Activated naive CD4-positive, alpha-beta T cell treated with anti-CD3 and anti-CD28 coated beads, Interleukin-2, amount 10 ng/mL, durations not matched to agents 7 days and 5 days (primary cell): ENCODE measurements around the gene CDKAL1.
"Not testable (repeated sequence)": the region's sequence is repeated elsewhere in the genome, so short reads cannot be mapped to it uniquely, and the experiment has no call there.

Source experiments
- CTCF ChIA-PET: fragments of 350-600 bp; sonication (Branson Sonifier 250); formaldehyde crosslinking; loops from one replicate; lab custom pipeline; 2021; ENCODE audit warnings: antibody characterized with exemption; lab: Charles Lee
- DNase-seq: peaks from one replicate; pipeline ENCODE4 v3.0.0-alpha.2; 2020
- H3K27ac Mint-ChIP-seq: one replicate; pipeline ENCODE4 v1.8.0; 2021; ENCODE audit warnings: mild to moderate bottlenecking, moderate library complexity, mixed read lengths
- H3K27me3 Mint-ChIP-seq: one replicate; pipeline ENCODE4 v1.8.0; 2021; ENCODE audit warnings: mild to moderate bottlenecking, mixed read lengths
- H3K36me3 Mint-ChIP-seq: one replicate; pipeline ENCODE4 v1.8.0; 2021; ENCODE audit warnings: mixed read lengths
- H3K4me1 Mint-ChIP-seq: one replicate; pipeline ENCODE4 v1.8.0; 2021; ENCODE audit warnings: mixed read lengths
- H3K4me3 Mint-ChIP-seq: one replicate; pipeline ENCODE4 v1.8.0; 2021; ENCODE audit warnings: mild to moderate bottlenecking, moderate library complexity, mixed read lengths
- H3K9me3 Mint-ChIP-seq: one replicate; pipeline ENCODE4 v1.8.0; 2021; ENCODE audit warnings: mixed read lengths

CDKAL1 gene

GRCh38 chr6:21046276-21046675 lies 512.0 kb downstream of the CDKAL1 start:
- no peak for DNase-seq
- peaks cover 1% of the 10 kb centered on the region for H3K36me3 Mint-ChIP-seq
- CTCF ChIA-PET = no interaction called here

GRCh38 chr6:21048047-21048446 lies 513.8 kb downstream of the CDKAL1 start:
- CTCF ChIA-PET = no interaction called here
- no peak overlapping the region for H3K4me3 Mint-ChIP-seq
- no peak overlapping the region for H3K27ac Mint-ChIP-seq
- no peaks in the 10 kb centered on the region for H3K27me3 Mint-ChIP-seq
- H3K36me3 Mint-ChIP-seq = peaks cover 4% of the 10 kb centered on the region
- DNase-seq = no peak
- H3K4me1 Mint-ChIP-seq = no peaks in the 10 kb centered on the region
- no peaks in the 10 kb centered on the region for H3K9me3 Mint-ChIP-seq

More at GRCh38 chr6:21046276-21046675, 512.0 kb downstream of the CDKAL1 start:
- no peaks in the 10 kb centered on the region for H3K9me3 Mint-ChIP-seq
- no peak overlapping the region for H3K4me3 Mint-ChIP-seq
- H3K27ac Mint-ChIP-seq = no peak overlapping the region
- no peaks in the 10 kb centered on the region for H3K27me3 Mint-ChIP-seq
- no peaks in the 10 kb centered on the region for H3K4me1 Mint-ChIP-seq

GRCh38 chr6:21049148-21049547 lies 514.9 kb downstream of the CDKAL1 start:
- H3K27ac Mint-ChIP-seq = no peak overlapping the region
- H3K9me3 Mint-ChIP-seq = no peaks in the 10 kb centered on the region
- peaks cover 4% of the 10 kb centered on the region for H3K36me3 Mint-ChIP-seq
- no peak overlapping the region for H3K4me3 Mint-ChIP-seq
- no peak for DNase-seq
- CTCF ChIA-PET = no interaction called here
- H3K27me3 Mint-ChIP-seq = no peaks in the 10 kb centered on the region
- no peaks in the 10 kb centered on the region for H3K4me1 Mint-ChIP-seq

- Mint-ChIP-seq H3K27ac (no peak overlapping the region), H3K36me3 (peaks cover 4% of the 10 kb centered on the region), H3K4me3 (no peak overlapping the region), H3K27me3 (no peaks in the 10 kb centered on the region), H3K4me1 (no peaks in the 10 kb centered on the region), H3K9me3 (no peaks in the 10 kb centered on the region)
- CTCF ChIA-PET = no interaction called here
- DNase-seq = no peak
Measured at GRCh38 chr6:21049572-21049971, 515.3 kb downstream of the CDKAL1 start.

GRCh38 chr6:21050935-21051334 lies 516.7 kb downstream of the CDKAL1 start:
- CTCF ChIA-PET = no interaction called here
- no peak for DNase-seq
- Mint-ChIP-seq H3K27me3 (no peaks in the 10 kb centered on the region), H3K36me3 (peaks cover 4% of the 10 kb centered on the region), H3K4me1 (no peaks in the 10 kb centered on the region), H3K27ac (no peak overlapping the region), H3K4me3 (no peak overlapping the region), H3K9me3 (peaks cover 3% of the 10 kb centered on the region)

- Mint-ChIP-seq H3K4me3 (no peak overlapping the region), H3K36me3 (peaks cover 7% of the 10 kb centered on the region), H3K4me1 (no peaks in the 10 kb centered on the region), H3K9me3 (peaks cover 6% of the 10 kb centered on the region), H3K27me3 (no peaks in the 10 kb centered on the region), H3K27ac (no peak overlapping the region)
- CTCF ChIA-PET = no interaction called here
- DNase-seq = no peak
Measured at GRCh38 chr6:21051777-21052176, 517.5 kb downstream of the CDKAL1 start.

GRCh38 chr6:21053612-21054011 lies 519.4 kb downstream of the CDKAL1 start:
- H3K4me1 Mint-ChIP-seq = no peaks in the 10 kb centered on the region
- H3K4me3 Mint-ChIP-seq = no peak overlapping the region
- H3K27ac Mint-ChIP-seq = no peak overlapping the region
- CTCF ChIA-PET = no interaction called here
- DNase-seq = no peak
- H3K27me3 Mint-ChIP-seq = no peaks in the 10 kb centered on the region
- H3K36me3 Mint-ChIP-seq = peaks cover 7% of the 10 kb centered on the region
- H3K9me3 Mint-ChIP-seq = peaks cover 14% of the 10 kb centered on the region

GRCh38 chr6:21055480-21055879 lies 521.2 kb downstream of the CDKAL1 start:
- H3K27me3 Mint-ChIP-seq, CTCF ChIA-PET, H3K36me3 Mint-ChIP-seq, H3K4me3 Mint-ChIP-seq, H3K27ac Mint-ChIP-seq, H3K4me1 Mint-ChIP-seq, DNase-seq: not testable (repeated sequence)
- H3K9me3 Mint-ChIP-seq = peaks cover 19% of the 10 kb centered on the region

GRCh38 chr6:21061892-21062291 lies 527.6 kb downstream of the CDKAL1 start:
- H3K27me3 Mint-ChIP-seq = no peaks in the 10 kb centered on the region
- H3K27ac Mint-ChIP-seq = no peak overlapping the region
- peaks cover 2% of the 10 kb centered on the region for H3K36me3 Mint-ChIP-seq
- peaks cover 12% of the 10 kb centered on the region for H3K9me3 Mint-ChIP-seq
- CTCF ChIA-PET = no interaction called here
- no peak overlapping the region for H3K4me3 Mint-ChIP-seq
- DNase-seq = no peak
- peaks cover 3% of the 10 kb centered on the region for H3K4me1 Mint-ChIP-seq

GRCh38 chr6:21064756-21065340 lies 530.6 kb downstream of the CDKAL1 start:
- H3K9me3 Mint-ChIP-seq = peaks cover 2% of the 10 kb centered on the region
- peaks cover 4% of the 10 kb centered on the region for H3K36me3 Mint-ChIP-seq
- CTCF ChIA-PET = no interaction called here
- no peak overlapping the region for H3K27ac Mint-ChIP-seq
- H3K27me3 Mint-ChIP-seq = no peaks in the 10 kb centered on the region
- DNase-seq = no peak
- peaks cover 3% of the 10 kb centered on the region for H3K4me1 Mint-ChIP-seq
- H3K4me3 Mint-ChIP-seq = no peak overlapping the region

- Mint-ChIP-seq H3K4me3 (no peak overlapping the region), H3K27ac (no peak overlapping the region), H3K4me1 (peaks cover 3% of the 10 kb centered on the region), H3K9me3 (peaks cover 7% of the 10 kb centered on the region), H3K27me3 (no peaks in the 10 kb centered on the region), H3K36me3 (peaks cover 11% of the 10 kb centered on the region)
- DNase-seq = no peak
- CTCF ChIA-PET = no interaction called here
Measured at GRCh38 chr6:21067521-21067920, 533.3 kb downstream of the CDKAL1 start.

GRCh38 chr6:21070620-21071019 lies 536.4 kb downstream of the CDKAL1 start:
- H3K27ac Mint-ChIP-seq = no peak overlapping the region
- no peaks in the 10 kb centered on the region for H3K27me3 Mint-ChIP-seq
- peaks cover 18% of the 10 kb centered on the region for H3K36me3 Mint-ChIP-seq
- no peaks in the 10 kb centered on the region for H3K4me1 Mint-ChIP-seq
- H3K4me3 Mint-ChIP-seq = no peak overlapping the region
- no peak for DNase-seq
- H3K9me3 Mint-ChIP-seq = peaks cover 11% of the 10 kb centered on the region
- CTCF ChIA-PET = no interaction called here

GRCh38 chr6:21071780-21072468 lies 537.7 kb downstream of the CDKAL1 start:
- Mint-ChIP-seq H3K9me3 (peaks cover 11% of the 10 kb centered on the region), H3K4me3 (no peak overlapping the region), H3K4me1 (no peaks in the 10 kb centered on the region), H3K27me3 (no peaks in the 10 kb centered on the region), H3K27ac (no peak overlapping the region), H3K36me3 (peaks cover 18% of the 10 kb centered on the region)
- DNase-seq = no peak
- CTCF ChIA-PET = no interaction called here

GRCh38 chr6:21073318-21073839 lies 539.1 kb downstream of the CDKAL1 start:
- CTCF ChIA-PET = no interaction called here
- no peak for DNase-seq
- peaks cover 16% of the 10 kb centered on the region for H3K36me3 Mint-ChIP-seq

GRCh38 chr6:21074484-21074883 lies 540.2 kb downstream of the CDKAL1 start:
- Mint-ChIP-seq H3K27ac (no peak overlapping the region), H3K9me3 (peaks cover 14% of the 10 kb centered on the region), H3K27me3 (no peaks in the 10 kb centered on the region), H3K36me3 (peaks cover 16% of the 10 kb centered on the region), H3K4me3 (no peak overlapping the region), H3K4me1 (no peaks in the 10 kb centered on the region)
- no peak for DNase-seq
- CTCF ChIA-PET = no interaction called here

More at GRCh38 chr6:21073318-21073839, 539.1 kb downstream of the CDKAL1 start:
- H3K27ac Mint-ChIP-seq = no peak overlapping the region
- no peaks in the 10 kb centered on the region for H3K4me1 Mint-ChIP-seq
- H3K27me3 Mint-ChIP-seq = no peaks in the 10 kb centered on the region
- H3K4me3 Mint-ChIP-seq = no peak overlapping the region
- peaks cover 12% of the 10 kb centered on the region for H3K9me3 Mint-ChIP-seq
